Measurements from ENCODE around the gene PTGDR2. TPM values are rescaled to one million over a fixed set of nuclear protein-coding genes. Genes with fewer than 3 reads are reported as not detected.
A peak's percentile ranks its signal among the peaks of the same experiment; 100 is the strongest.
"Not testable (repeated sequence)": the region's sequence is repeated elsewhere in the genome, so short reads cannot be mapped to it uniquely, and the experiment has no call there.

Gene PTGDR2
- polyA plus RNA-seq, 1 donor = 0.65 TPM

- peak; percentile 99 for DNase-seq
Measured at GRCh38 chr11:60841797-60842667, 13.7 kb downstream of the PTGDR2 start, which contains the start of gene CCDC86. CCDC86 (plus strand) TSS chr11:60842113; CDS start chr11:60842125, 12 bp downstream.

- peak; percentile 73 for DNase-seq
Measured at GRCh38 chr11:60840470-60841430, 15.0 kb downstream of the PTGDR2 start.

DNA sequence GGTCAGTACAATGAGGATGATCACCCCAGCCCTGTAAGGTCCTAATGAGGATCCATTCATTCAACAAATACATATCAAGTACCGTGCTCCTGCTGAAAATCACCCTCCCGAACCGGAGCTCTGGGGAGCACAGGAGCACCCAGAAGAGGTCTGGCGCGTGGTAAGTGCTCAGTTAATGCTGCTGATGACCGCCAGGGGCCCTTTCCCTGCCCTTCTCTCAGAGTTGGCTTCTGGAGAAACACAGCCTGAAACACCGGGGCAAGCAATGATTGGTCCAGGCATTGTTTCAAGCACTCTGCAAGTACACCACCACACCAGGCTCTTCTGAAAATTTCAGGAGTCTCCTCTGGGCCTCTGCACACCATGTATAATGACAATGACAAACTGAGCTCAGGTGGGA lies 17.6 kb downstream of the PTGDR2 start:
- DNase-seq = no peak

DNA sequence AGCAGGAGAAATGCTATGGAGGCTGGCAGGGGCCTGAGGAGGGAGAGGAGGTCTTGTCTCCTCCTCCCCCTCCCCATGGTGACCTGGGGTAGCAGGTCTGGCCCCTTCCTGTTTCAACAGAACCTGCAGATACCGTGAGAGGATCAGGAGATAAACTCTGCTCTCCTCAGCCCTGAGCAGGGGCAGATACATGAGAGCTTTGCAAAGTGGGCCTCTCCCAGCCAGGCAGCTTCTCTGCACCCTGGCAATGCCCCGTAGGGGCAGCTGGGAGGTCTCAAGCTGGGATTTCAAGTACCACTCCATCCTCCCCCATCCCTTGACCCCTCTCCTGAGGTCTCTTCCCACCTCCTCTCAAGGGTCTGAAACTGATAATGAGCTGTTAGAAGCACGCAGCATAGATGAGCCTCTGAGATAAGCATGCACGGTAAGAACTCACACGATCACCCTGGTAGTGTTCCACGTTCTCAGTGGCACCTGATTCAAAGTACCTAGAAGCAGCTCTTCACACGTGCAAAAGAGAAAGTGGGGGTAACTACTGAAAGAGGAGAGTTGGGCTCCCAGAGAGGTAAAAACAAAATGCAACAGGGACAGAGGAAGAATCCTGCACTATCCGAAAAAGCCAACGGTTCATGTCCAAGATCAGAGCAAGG lies 18.8 kb downstream of the PTGDR2 start:
- no peak for DNase-seq

- DNase-seq = no peak
Measured at GRCh38 chr11:60835534-60835846, 20.3 kb downstream of the PTGDR2 start.

DNA sequence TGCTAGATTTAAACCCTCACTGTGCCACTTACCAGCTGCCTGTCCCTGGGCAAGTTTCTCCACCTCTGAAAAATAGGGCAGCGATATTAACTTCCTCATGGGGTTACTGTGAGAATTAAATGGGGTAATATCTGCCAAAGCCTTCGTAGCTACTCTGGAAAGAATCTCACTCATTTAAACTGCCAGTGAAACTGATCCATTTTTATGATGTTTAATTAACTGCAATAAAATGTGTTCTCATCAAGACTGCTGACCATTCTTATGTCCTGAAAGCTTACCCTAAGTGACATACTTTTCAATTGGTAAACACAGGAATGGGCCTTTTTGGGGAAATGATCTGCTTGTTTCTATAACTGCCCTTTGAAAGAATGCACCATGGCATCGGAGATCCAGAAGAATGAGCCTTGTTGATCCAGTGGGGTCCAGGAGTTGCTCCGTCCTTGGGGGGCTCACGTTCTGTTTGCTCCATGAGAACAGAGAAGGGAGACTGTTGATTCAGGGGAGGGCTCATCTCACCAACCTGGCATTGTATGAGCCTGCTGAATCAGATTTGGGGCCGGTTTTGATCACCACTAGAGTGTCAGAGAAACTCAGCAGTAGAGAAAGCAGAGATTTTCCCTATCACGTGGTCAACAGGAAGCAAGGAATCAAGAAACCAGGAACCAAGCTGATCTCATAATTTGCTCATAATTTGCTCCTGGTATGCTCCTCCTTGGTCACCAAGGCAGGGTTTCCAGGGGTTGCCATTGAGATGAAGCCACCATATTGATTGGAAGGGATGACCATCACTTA lies 20.8 kb downstream of the PTGDR2 start:
- no peak for DNase-seq

DNA sequence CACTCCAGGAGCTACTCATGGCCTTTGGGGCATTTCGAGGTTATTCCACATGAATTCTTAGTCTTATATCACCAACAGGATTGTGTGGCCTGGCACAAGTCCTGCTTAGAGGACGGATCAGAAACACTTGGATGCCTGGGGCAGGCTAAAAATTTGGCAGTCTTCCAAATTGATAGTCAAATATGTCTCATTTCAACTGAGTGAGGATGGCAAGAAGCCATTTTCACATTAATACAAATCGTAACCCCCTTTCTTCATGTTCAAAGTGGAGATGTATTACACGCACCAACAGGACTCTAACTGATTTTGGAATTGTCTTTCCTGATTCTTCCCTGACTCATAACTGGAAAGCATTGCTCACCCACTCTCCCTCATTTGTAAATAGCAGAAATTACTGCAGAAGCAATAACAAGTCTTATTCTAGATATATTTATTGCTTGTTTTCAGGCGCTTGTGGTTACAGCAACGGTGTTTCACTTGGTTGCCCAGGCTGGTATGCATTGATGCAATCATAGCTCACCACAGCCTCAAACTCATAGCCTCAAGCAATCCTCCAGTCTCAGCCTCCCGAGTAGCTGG lies 24.2 kb downstream of the PTGDR2 start:
- DNase-seq = no peak

- DNase-seq = peak; percentile 78
Measured at GRCh38 chr11:60831143-60831500, 24.6 kb downstream of the PTGDR2 start.

GRCh38 chr11:60830478-60831142 lies 25.1 kb downstream of the PTGDR2 start:
- DNase-seq = no peak

DNA sequence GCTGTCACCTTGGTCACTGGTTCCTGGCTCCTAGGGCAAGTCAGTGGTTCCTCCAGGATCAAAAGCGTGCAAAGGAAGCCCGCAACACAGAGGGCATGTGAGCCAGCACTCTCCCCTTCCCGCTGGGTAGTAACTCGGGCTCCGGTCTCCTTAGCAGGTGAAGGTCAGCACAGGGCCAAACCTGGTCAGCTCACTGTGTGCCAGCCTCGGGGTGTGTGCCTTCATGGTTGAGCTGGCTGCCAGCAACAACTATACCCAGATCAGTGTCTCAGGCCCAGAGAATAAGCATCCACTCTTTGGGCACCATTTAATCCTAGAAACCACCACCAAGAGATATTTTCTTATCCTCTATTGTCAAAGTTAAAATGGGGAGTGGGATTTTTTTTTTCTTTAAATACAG lies 30.0 kb downstream of the PTGDR2 start:
- no peak for DNase-seq

GRCh38 chr11:60825118-60825517 lies 30.6 kb downstream of the PTGDR2 start:
- no peak for DNase-seq

DNA sequence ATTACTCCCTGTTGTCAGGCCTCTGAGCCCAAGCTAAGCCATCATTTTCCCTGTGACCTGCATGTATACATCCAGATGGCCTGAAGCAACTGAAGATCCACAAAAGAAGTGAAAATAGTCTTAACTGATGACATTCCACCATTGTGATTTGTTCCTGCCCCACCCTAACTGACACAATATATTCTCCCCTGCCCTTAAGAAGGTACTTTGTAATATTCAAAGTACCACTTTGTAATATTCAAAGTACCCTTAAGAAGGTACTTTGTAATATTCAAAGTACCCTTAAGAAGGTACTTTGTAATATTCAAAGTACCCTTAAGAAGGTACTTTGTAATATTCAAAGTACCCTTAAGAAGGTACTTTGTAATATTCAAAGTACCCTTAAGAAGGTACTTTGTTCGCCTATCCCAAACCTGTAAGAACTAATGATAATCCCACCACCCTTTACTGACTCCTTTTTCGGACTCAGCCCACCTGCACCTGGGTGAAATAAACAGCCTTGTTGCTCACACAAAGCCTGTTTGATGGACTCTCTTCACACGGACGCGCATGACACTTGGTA lies 31.9 kb downstream of the PTGDR2 start:
- not testable (repeated sequence) for DNase-seq

- no peak for DNase-seq
Measured at GRCh38 chr11:60821827-60822599, 33.7 kb downstream of the PTGDR2 start.

GRCh38 chr11:60818057-60818456 lies 37.7 kb downstream of the PTGDR2 start:
- DNase-seq = no peak

DNA sequence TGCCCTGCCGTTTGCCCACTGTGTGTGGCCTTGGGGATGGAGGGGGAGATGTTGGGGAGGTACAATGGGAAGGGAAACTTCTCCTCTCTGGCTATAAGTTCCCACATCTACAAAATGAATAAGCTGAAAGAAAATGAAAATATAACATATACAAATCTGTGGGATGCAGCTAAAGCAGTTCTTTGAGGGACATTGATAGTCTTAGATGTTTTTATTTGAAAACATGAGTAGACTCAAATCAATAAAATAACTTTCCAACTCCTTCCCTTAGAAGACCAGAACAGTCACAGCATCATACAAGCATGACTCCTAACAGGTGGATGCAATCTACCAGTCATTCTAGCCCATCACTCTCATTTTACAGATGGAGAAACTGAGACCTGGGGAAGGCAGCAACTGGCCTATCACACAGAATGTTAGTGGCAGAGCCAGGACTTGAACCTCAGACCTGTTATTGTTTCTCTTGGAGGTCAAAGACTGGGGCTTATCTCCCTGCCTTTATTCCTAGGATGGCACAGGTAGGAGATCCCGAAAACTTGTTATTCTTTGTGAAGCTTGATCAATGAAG lies 39.1 kb downstream of the PTGDR2 start:
- DNase-seq = no peak

GRCh38 chr11:60814112-60814511 lies 41.6 kb downstream of the PTGDR2 start:
- DNase-seq = no peak

DNA sequence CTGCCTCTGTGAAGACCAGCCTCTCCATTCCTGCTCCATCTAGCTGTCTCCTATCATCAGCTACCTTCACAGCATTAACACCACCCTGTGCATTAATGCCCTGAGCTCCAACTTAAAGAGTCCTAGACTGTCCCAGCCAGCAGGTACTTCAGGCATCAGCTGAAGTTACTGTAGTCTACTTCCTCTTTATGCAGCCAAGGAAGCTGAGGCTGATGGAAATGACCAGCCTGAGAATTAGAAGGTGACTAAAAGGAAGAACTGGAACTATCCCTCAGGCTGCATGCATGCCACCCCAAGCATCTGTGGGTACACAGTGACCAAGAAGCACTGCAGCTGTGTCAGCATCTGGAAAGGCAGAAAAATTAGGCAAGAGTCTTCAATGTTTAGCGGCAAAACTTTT lies 42.4 kb downstream of the PTGDR2 start:
- no peak for DNase-seq

DNA sequence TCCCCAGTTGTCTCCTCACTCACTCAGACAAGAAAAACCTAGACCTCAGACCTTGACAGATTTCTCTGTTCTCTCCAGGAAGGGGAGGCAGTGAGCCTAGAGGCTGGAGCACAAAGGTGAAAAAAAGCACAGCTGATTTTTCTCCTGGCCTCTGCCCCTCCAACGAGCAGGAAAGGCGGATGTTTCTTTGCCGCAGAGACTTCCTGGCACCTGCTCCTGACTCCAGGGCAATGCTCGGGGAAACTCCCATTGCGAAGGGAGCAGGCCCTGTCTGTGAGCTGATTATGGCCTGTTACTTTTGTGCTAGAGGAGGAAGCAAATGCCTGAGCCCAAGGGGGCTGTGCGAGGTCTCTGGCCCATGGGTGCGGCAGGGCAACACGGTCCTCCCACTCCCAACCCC lies 45.2 kb downstream of the PTGDR2 start:
- no peak for DNase-seq

- no peak for DNase-seq
Measured at GRCh38 chr11:60810151-60810550, 45.6 kb downstream of the PTGDR2 start.

- no peak for DNase-seq
Measured at GRCh38 chr11:60809691-60810090, 46.1 kb downstream of the PTGDR2 start.
